ENCODE results near the gene CMKLR1.

Gene CMKLR1

GRCh38 chr12:108319277-108320234 is 19.6 kb downstream of the CMKLR1 start:
- Mint-ChIP-seq H3K4me1 (peaks cover 14% of the 10 kb centered on the region), H3K4me3 (no peak overlapping the region), H3K27ac (no peak overlapping the region), H3K36me3 (ENCODE audit: low read depth) (no peaks in the 10 kb centered on the region), H3K27me3 (peaks cover 2% of the 10 kb centered on the region), H3K9me3 (no peaks in the 10 kb centered on the region)
- DNase-seq (no peak), ATAC-seq (no peak)

GRCh38 chr12:108318472-108319275 is 20.4 kb downstream of the CMKLR1 start:
- Mint-ChIP-seq H3K36me3 (ENCODE audit: low read depth) (no peaks in the 10 kb centered on the region), H3K9me3 (no peaks in the 10 kb centered on the region), H3K27ac (no peak overlapping the region), H3K27me3 (peaks cover 2% of the 10 kb centered on the region), H3K4me1 (peaks cover 19% of the 10 kb centered on the region), H3K4me3 (no peak overlapping the region)
- DNase-seq = no peak
- no peak for ATAC-seq

GRCh38 chr12:108317308-108318234 is 21.5 kb downstream of the CMKLR1 start:
- no peaks in the 10 kb centered on the region for H3K36me3 Mint-ChIP-seq (ENCODE audit: low read depth)
- H3K27ac Mint-ChIP-seq = no peak overlapping the region
- peaks cover 2% of the 10 kb centered on the region for H3K27me3 Mint-ChIP-seq
- no peak for DNase-seq
- no peak for ATAC-seq
- no peak overlapping the region for H3K4me3 Mint-ChIP-seq
- H3K4me1 Mint-ChIP-seq = peaks cover 25% of the 10 kb centered on the region
- H3K9me3 Mint-ChIP-seq = no peaks in the 10 kb centered on the region

- peaks cover 27% of the 10 kb centered on the region for H3K4me1 Mint-ChIP-seq
- H3K36me3 Mint-ChIP-seq (ENCODE audit: low read depth) = no peaks in the 10 kb centered on the region
- no peaks in the 10 kb centered on the region for H3K9me3 Mint-ChIP-seq
- H3K27ac Mint-ChIP-seq = no peak overlapping the region
- DNase-seq (no peak), ATAC-seq (no peak)
- H3K27me3 Mint-ChIP-seq = peaks cover 2% of the 10 kb centered on the region
- H3K4me3 Mint-ChIP-seq = no peak overlapping the region
Measured at GRCh38 chr12:108316176-108317086, 22.7 kb downstream of the CMKLR1 start.

GRCh38 chr12:108315486-108316105 is 23.5 kb downstream of the CMKLR1 start:
- H3K27me3 Mint-ChIP-seq = peaks cover 2% of the 10 kb centered on the region
- H3K4me3 Mint-ChIP-seq = no peak overlapping the region
- DNase-seq = no peak
- H3K27ac Mint-ChIP-seq = no peak overlapping the region
- H3K4me1 Mint-ChIP-seq = peaks cover 27% of the 10 kb centered on the region
- H3K9me3 Mint-ChIP-seq = no peaks in the 10 kb centered on the region
- no peaks in the 10 kb centered on the region for H3K36me3 Mint-ChIP-seq (ENCODE audit: low read depth)
- no peak for ATAC-seq

GRCh38 chr12:108313606-108314351 is 25.3 kb downstream of the CMKLR1 start:
- no peaks in the 10 kb centered on the region for H3K27me3 Mint-ChIP-seq
- H3K4me3 Mint-ChIP-seq = peak overlapping the region; percentile 4
- DNase-seq (peak; percentile 20), ATAC-seq (peak; percentile 44)
- H3K27ac Mint-ChIP-seq = peak overlapping the region; percentile 28
- H3K36me3 Mint-ChIP-seq (ENCODE audit: low read depth) = no peaks in the 10 kb centered on the region
- peaks cover 27% of the 10 kb centered on the region for H3K4me1 Mint-ChIP-seq
- no peaks in the 10 kb centered on the region for H3K9me3 Mint-ChIP-seq

GRCh38 chr12:108313241-108313605 is 25.9 kb downstream of the CMKLR1 start:
- H3K27ac Mint-ChIP-seq = peak overlapping the region; percentile 28
- no peaks in the 10 kb centered on the region for H3K9me3 Mint-ChIP-seq
- no peak for DNase-seq
- H3K4me3 Mint-ChIP-seq = no peak overlapping the region
- no peaks in the 10 kb centered on the region for H3K27me3 Mint-ChIP-seq
- ATAC-seq = no peak
- peaks cover 27% of the 10 kb centered on the region for H3K4me1 Mint-ChIP-seq
- no peaks in the 10 kb centered on the region for H3K36me3 Mint-ChIP-seq (ENCODE audit: low read depth)

- peaks cover 27% of the 10 kb centered on the region for H3K4me1 Mint-ChIP-seq
- no peak for DNase-seq
- H3K27me3 Mint-ChIP-seq = no peaks in the 10 kb centered on the region
- H3K4me3 Mint-ChIP-seq = no peak overlapping the region
- H3K36me3 Mint-ChIP-seq (ENCODE audit: low read depth) = no peaks in the 10 kb centered on the region
- H3K27ac Mint-ChIP-seq = no peak overlapping the region
- no peak for ATAC-seq
- no peaks in the 10 kb centered on the region for H3K9me3 Mint-ChIP-seq
Measured at GRCh38 chr12:108312693-108313189, 26.4 kb downstream of the CMKLR1 start.

- H3K4me1 Mint-ChIP-seq = peaks cover 29% of the 10 kb centered on the region
- H3K4me3 Mint-ChIP-seq = no peak overlapping the region
- no peaks in the 10 kb centered on the region for H3K36me3 Mint-ChIP-seq (ENCODE audit: low read depth)
- H3K27ac Mint-ChIP-seq = no peak overlapping the region
- no peaks in the 10 kb centered on the region for H3K9me3 Mint-ChIP-seq
- ATAC-seq = no peak
- H3K27me3 Mint-ChIP-seq = no peaks in the 10 kb centered on the region
- DNase-seq = no peak
Measured at GRCh38 chr12:108312073-108312659, 26.9 kb downstream of the CMKLR1 start.

- no peak overlapping the region for H3K27ac Mint-ChIP-seq
- H3K4me1 Mint-ChIP-seq = peaks cover 34% of the 10 kb centered on the region
Measured at GRCh38 chr12:108311605-108312004, 27.5 kb downstream of the CMKLR1 start.

GRCh38 chr12:108310489-108310888 is 28.6 kb downstream of the CMKLR1 start:
- Mint-ChIP-seq H3K27me3 (no peaks in the 10 kb centered on the region), H3K9me3 (no peaks in the 10 kb centered on the region), H3K4me3 (no peak overlapping the region), H3K27ac (no peak overlapping the region), H3K4me1 (peaks cover 37% of the 10 kb centered on the region), H3K36me3 (ENCODE audit: low read depth) (no peaks in the 10 kb centered on the region)
- no peak for DNase-seq
- ATAC-seq = no peak

More at GRCh38 chr12:108311605-108312004, 27.5 kb downstream of the CMKLR1 start:
- H3K27me3 Mint-ChIP-seq = no peaks in the 10 kb centered on the region
- H3K36me3 Mint-ChIP-seq (ENCODE audit: low read depth) = no peaks in the 10 kb centered on the region
- no peak for ATAC-seq
- H3K4me3 Mint-ChIP-seq = no peak overlapping the region
- no peak for DNase-seq
- H3K9me3 Mint-ChIP-seq = no peaks in the 10 kb centered on the region

GRCh38 chr12:108309674-108310312 is 29.3 kb downstream of the CMKLR1 start:
- Mint-ChIP-seq H3K4me3 (no peak overlapping the region), H3K36me3 (ENCODE audit: low read depth) (no peaks in the 10 kb centered on the region), H3K27me3 (peaks cover 6% of the 10 kb centered on the region), H3K27ac (no peak overlapping the region), H3K9me3 (no peaks in the 10 kb centered on the region), H3K4me1 (peaks cover 34% of the 10 kb centered on the region)
- ATAC-seq (no peak), DNase-seq (no peak)
